Activated CD4-positive, alpha-beta T cell treated with anti-CD3 and anti-CD28 coated beads for 48 hours (primary cell): ENCODE data around the gene ECE1.
A peak's percentile ranks its signal among the peaks of the same experiment; 100 is the strongest.

ENCODE experiments used
- DNase-seq: peaks from one replicate; pipeline ENCODE4 v3.0.0-alpha.2; 2020

ECE1 gene

GRCh38 chr1:21266119-21266774, 24.0 kb downstream of the ECE1 start:
- DNase-seq, result no peak

GRCh38 chr1:21265644-21266043, 24.6 kb downstream of the ECE1 start:
- DNase-seq, result no peak

- no peak for DNase-seq
These were observed 25.4 kb downstream of the ECE1 start for GRCh38 chr1:21264898-21265297.

- no peak for DNase-seq
These were observed 26.5 kb downstream of the ECE1 start for GRCh38 chr1:21263653-21264225.

- no peak for DNase-seq
These were observed 27.2 kb downstream of the ECE1 start for GRCh38 chr1:21263052-21263429.

GRCh38 chr1:21262293-21263051, 27.8 kb downstream of the ECE1 start:
- no peak for DNase-seq

GRCh38 chr1:21261551-21262292, 28.5 kb downstream of the ECE1 start:
- DNase-seq, result peak; percentile 50

- no peak for DNase-seq
These were observed 29.7 kb downstream of the ECE1 start for GRCh38 chr1:21260405-21261125.

GRCh38 chr1:21259316-21260076, 30.8 kb downstream of the ECE1 start:
- DNase-seq, result no peak

- DNase-seq, result peak; percentile 38
These were observed 31.7 kb downstream of the ECE1 start for GRCh38 chr1:21258331-21259134.

- no peak for DNase-seq
These were observed 32.7 kb downstream of the ECE1 start for GRCh38 chr1:21257431-21258135.

- no peak for DNase-seq
These were observed 33.5 kb downstream of the ECE1 start for GRCh38 chr1:21256776-21257175.

GRCh38 chr1:21255943-21256320, 34.3 kb downstream of the ECE1 start:
- no peak for DNase-seq

- peak; percentile 89 for DNase-seq
These were observed 34.9 kb downstream of the ECE1 start for GRCh38 chr1:21255284-21255942.

- DNase-seq, result no peak
These were observed 35.8 kb downstream of the ECE1 start for GRCh38 chr1:21254335-21254951.

GRCh38 chr1:21251773-21252471, 38.3 kb downstream of the ECE1 start:
- DNase-seq, result peak; percentile 60

GRCh38 chr1:21249940-21250493, 40.2 kb downstream of the ECE1 start:
- no peak for DNase-seq

- DNase-seq, result no peak
These were observed 42.2 kb downstream of the ECE1 start for GRCh38 chr1:21247892-21248715.
